B cell (primary cell): ENCODE measurements around the gene CCDC85B. TPM values are rescaled to one million over a fixed set of nuclear protein-coding genes. Genes with fewer than 3 reads are reported as not detected.

Experiments
- ATAC-seq: fragments of 200-7000 bp; cut with Tn5 transposase; one replicate; pipeline ENCODE4 v1.10.0; 2021; ENCODE audit warnings: low read depth, mild to moderate bottlenecking, moderate number of reproducible peaks, moderate library complexity
- CTCF ChIA-PET: fragments of 350-600 bp; sonication (Branson Sonifier 250); formaldehyde crosslinking; loops from one replicate; lab custom pipeline; 2021; ENCODE audit warnings: antibody characterized with exemption, inconsistent platforms; lab: Charles Lee
- POLR2A ChIA-PET: fragments of 350-600 bp; sonication (Branson Sonifier 250); formaldehyde crosslinking; loops from one replicate; lab custom pipeline; 2021; ENCODE audit warnings: antibody characterized with exemption; lab: Charles Lee
- DNase-seq: peaks from one replicate; pipeline ENCODE4 v3.0.0; 2013
- H2AFZ ChIP-seq: 2 replicates; pipeline ENCODE4 v1.6.1; 2012; ENCODE audit warnings: mild to moderate bottlenecking, low read depth, low read length; ENCODE audit not compliant: insufficient read depth, poor library complexity, severe bottlenecking
- H3K27ac ChIP-seq, 2 donors: 1 replicate in 1 of 2; 2 replicates in 1 of 2; pipeline ENCODE4 v1.5.1; 2012 to 2013; ENCODE audit warnings: low read length in 2 of 2, mild to moderate bottlenecking in 2 of 2, moderate library complexity in 1 of 2
- H3K27me3 ChIP-seq, 4 experiments: fragments of 200-600 bp in 1 of 4; sonication (generic) in 1 of 4; replicated peaks in 1 of 4; 1 replicate in 2 of 4; 2 replicates in 2 of 4; pipeline versions ENCODE4 v1.6.1 to v1.7.0; 2013 to 2016; ENCODE audit warnings: low read length in 3 of 4, mild to moderate bottlenecking in 2 of 4, mixed read lengths in 1 of 4, moderate library complexity in 1 of 4; ENCODE audit not compliant: insufficient read depth in 4 of 4, control insufficient read depth in 3 of 4; ENCODE audit errors: control extremely low read depth in 1 of 4
- H3K36me3 ChIP-seq, 2 experiments: replicated peaks in 1 of 2; 1 replicate in 1 of 2; 2 replicates in 1 of 2; pipeline versions ENCODE4 v1.6.1 to v1.7.1; 2013; ENCODE audit warnings: low read length in 1 of 2; ENCODE audit not compliant: insufficient read depth in 2 of 2, control insufficient read depth in 1 of 2; ENCODE audit errors: control extremely low read depth in 1 of 2, extremely low read depth in 1 of 2
- H3K4me1 ChIP-seq, 2 donors: fragments of 200-600 bp in 1 of 2; sonication (generic) in 1 of 2; 1 replicate in 1 of 2; 2 replicates in 1 of 2; pipeline versions ENCODE4 v1.5.1 to v1.6.1; 2013 to 2017; ENCODE audit warnings: low read length in 2 of 2; ENCODE audit not compliant: control insufficient read depth in 2 of 2, insufficient read depth in 2 of 2
- H3K4me2 ChIP-seq: replicated peaks from 2 replicates; pipeline ENCODE3; 2012; ENCODE audit warnings: mild to moderate bottlenecking, low read depth, low read length; ENCODE audit not compliant: poor library complexity, severe bottlenecking
- H3K4me3 ChIP-seq, 5 experiments: fragments of 200-600 bp in 1 of 5; sonication (generic) in 1 of 5; 1 replicate in 3 of 5; 2 replicates in 2 of 5; pipeline versions ENCODE4 v1.5.1 to v1.7.0; 2011 to 2016; ENCODE audit warnings: low read length in 4 of 5, mild to moderate bottlenecking in 4 of 5, low read depth in 2 of 5, control low read depth in 1 of 5, moderate library complexity in 1 of 5; ENCODE audit not compliant: insufficient read depth in 1 of 5; ENCODE audit errors: control extremely low read depth in 1 of 5, extremely low read depth in 1 of 5
- H3K79me2 ChIP-seq: fragments of 200-600 bp; sonication (generic); one replicate; pipeline ENCODE4 v1.6.0; 2016; ENCODE audit warnings: low read length; ENCODE audit not compliant: control insufficient read depth, insufficient read depth
- H3K9ac ChIP-seq: fragments of 200-600 bp; sonication (generic); 2 replicates; pipeline ENCODE4 v1.6.1; 2017; ENCODE audit warnings: mild to moderate bottlenecking, low read length, moderate library complexity
- H3K9me3 ChIP-seq, 3 donors: one replicate each; pipeline versions ENCODE4 v1.6.1 to v1.7.1; 2013; ENCODE audit warnings: low read length in 2 of 3; ENCODE audit not compliant: control insufficient read depth in 2 of 3, insufficient read depth in 1 of 3; ENCODE audit errors: control extremely low read depth in 1 of 3
- H4K20me1 ChIP-seq: 2 replicates; pipeline ENCODE4 v1.6.0; 2012; ENCODE audit warnings: mild to moderate bottlenecking, low read length; ENCODE audit not compliant: insufficient read depth, control insufficient read depth, poor library complexity, severe bottlenecking
- H3K27ac Mint-ChIP-seq: one replicate; pipeline ENCODE4 v1.8.0; 2021; ENCODE audit warnings: mixed read lengths
- H3K27me3 Mint-ChIP-seq: one replicate; pipeline ENCODE4 v1.8.0; 2021; ENCODE audit warnings: mixed read lengths
- H3K4me1 Mint-ChIP-seq: one replicate; pipeline ENCODE4 v1.8.0; 2021; ENCODE audit warnings: mixed read lengths
- H3K4me3 Mint-ChIP-seq: one replicate; pipeline ENCODE4 v1.8.0; 2021; ENCODE audit warnings: mixed read lengths
- H3K9me3 Mint-ChIP-seq: one replicate; pipeline ENCODE4 v1.8.0; 2022; ENCODE audit warnings: mixed read lengths; ENCODE audit not compliant: insufficient read depth
- CTCF ChIP-seq: fragments of 200-600 bp; IDR thresholded peaks from one replicate; pipeline ENCODE4 v1.8.0; 2022; ENCODE audit warnings: antibody characterized with exemption, mild to moderate bottlenecking
- EZH2 ChIP-seq: IDR thresholded peaks from 2 replicates; pipeline ENCODE4 v1.6.1; 2012; ENCODE audit warnings: borderline replicate concordance, low read depth, mild to moderate bottlenecking, moderate library complexity, low read length; ENCODE audit not compliant: insufficient read depth, poor library complexity, severe bottlenecking
- WGBS: methylation state at CpG from one replicate; pipeline ENCODE4 v1.1.5; 2013; ENCODE audit warnings: missing lambda C conversion rate; ENCODE audit not compliant: insufficient coverage; 5-methylcytosine and 5-hydroxymethylcytosine counted together
- intact Hi-C: fragments of 100-400 bp; cut with micrococcal nuclease; formaldehyde crosslinking; loops from one replicate; pipeline ENCODE4 v1.10.0; 2022
- polyA plus RNA-seq: library from polyadenylated mRNA; depleted of rRNA; stranded (reverse); fragments of >200 nt; gene quantifications from 2 replicates; pipeline ENCODE4 v1.2.3, GENCODE V29; 2012
- total RNA-seq, 2 donors: library from RNA; stranded (reverse); fragments of 120-200 nt in 1 of 2; gene quantifications; 1 replicate in 1 of 2; 2 replicates in 1 of 2; pipeline versions ENCODE4 v1.2.3 to v1.2.4, GENCODE V29; 2013 to 2022

Gene CCDC85B
- total and polyA plus RNA-seq, 2 donors (not counting 1 experiment from before 2014, with no cell fraction given), result 18.2 to 39.5 TPM

- WGBS, result 86% methylated on average over 5 of the region's 11 CpGs
- peak overlapping the region in 4 of 5 experiments; percentile 18 to 64 (median 50) for H3K4me3 ChIP-seq
- DNase-seq, result no peak
- POLR2A ChIA-PET, result interaction anchor here (0.6 to 4.4 kb wide), 3 partner anchors 12 to 738 kb away, joined by 3 to 33 read pairs (median 3); partner anchors contain the start of genes CCDC85B and FIBP
- peak overlapping the region; percentile 68 for H2AFZ ChIP-seq
- peak overlapping the region; percentile 95 for H3K4me2 ChIP-seq
- CTCF ChIA-PET, result interaction anchor here (0.8 to 4.0 kb wide), 4 partner anchors 11 to 41 kb away, joined by 3 to 44 read pairs (median 12); partner anchors contain the start of genes CCDC85B, FIBP and MUS81
- TF ChIP-seq EZH2, result no peak
- TF ChIP-seq CTCF, result no peak
- intact Hi-C loops, result loop anchor here (1.0 kb wide), 3 partner anchors 11 to 43 kb away; partner anchors contain the start of genes C11orf68, CCDC85B, CFL1 and DRAP1
- Mint-ChIP-seq H3K27me3 (peaks cover 15% of the 10 kb centered on the region), H3K9me3 (no peaks in the 10 kb centered on the region), H3K27ac (peak overlapping the region; percentile 72), H3K4me1 (peaks cover 10% of the 10 kb centered on the region), H3K4me3 (peak overlapping the region; percentile 83)
- no peaks in the 10 kb centered on the region for H3K36me3 ChIP-seq
- peaks cover 0 to 10% (median 0%) of the 10 kb centered on the region in 3 donors for H3K9me3 ChIP-seq
- peak overlapping the region; percentile 71 for H3K9ac ChIP-seq
- H3K27me3 ChIP-seq, result peaks cover 0 to 38% (median 12%) of the 10 kb centered on the region in 4 experiments
- no peak overlapping the region for H3K27ac ChIP-seq
- peaks cover 20% of the 10 kb centered on the region in 2 donors for H3K4me1 ChIP-seq
- H4K20me1 ChIP-seq, result no peaks in the 10 kb centered on the region
- no peaks in the 10 kb centered on the region for H3K79me2 ChIP-seq
- no peak for ATAC-seq
Measured at GRCh38 chr11:65900899-65901180, 10.4 kb downstream of the CCDC85B start.

GRCh38 chr11:65903068-65903481 is 12.6 kb downstream of the CCDC85B start:
- Mint-ChIP-seq H3K27me3 (peaks cover 27% of the 10 kb centered on the region), H3K9me3 (no peaks in the 10 kb centered on the region), H3K4me1 (peaks cover 10% of the 10 kb centered on the region), H3K4me3 (no peak overlapping the region), H3K27ac (no peak overlapping the region)
- no peak overlapping the region for H3K4me3 ChIP-seq
- intact Hi-C loops, result no loop called here
- no peak overlapping the region for H3K9ac ChIP-seq
- TF ChIP-seq CTCF, result no peak
- ATAC-seq (no peak), DNase-seq (no peak)
- WGBS, result no CpG with 5 or more reads among the region's 5 CpGs
- H3K27ac ChIP-seq, result no peak overlapping the region
- peaks cover 0 to 41% (median 16%) of the 10 kb centered on the region in 4 experiments for H3K27me3 ChIP-seq
- H3K9me3 ChIP-seq, result peaks cover 0 to 10% (median 0%) of the 10 kb centered on the region in 3 donors
- ChIA-PET POLR2A (interaction anchor here (0.6 kb wide), 1 partner anchor 15 kb away, joined by 3 read pairs; the partner anchor contains the start of gene FIBP), CTCF (interaction anchor here (3.9 to 4.0 kb wide), 2 partner anchors 13 to 18 kb away, joined by 19 to 44 read pairs; partner anchors contain the start of genes CCDC85B and FIBP)
- H4K20me1 ChIP-seq, result no peaks in the 10 kb centered on the region
- H3K79me2 ChIP-seq, result no peaks in the 10 kb centered on the region
- no peak overlapping the region for H3K4me2 ChIP-seq
- no peak overlapping the region for H2AFZ ChIP-seq
- peaks cover 20% of the 10 kb centered on the region in 2 donors for H3K4me1 ChIP-seq
- no peaks in the 10 kb centered on the region for H3K36me3 ChIP-seq
